ENCODE results near the gene COMMD2.
A peak's percentile ranks its signal among the peaks of the same experiment; 100 is the strongest.

The COMMD2 gene

DNA sequence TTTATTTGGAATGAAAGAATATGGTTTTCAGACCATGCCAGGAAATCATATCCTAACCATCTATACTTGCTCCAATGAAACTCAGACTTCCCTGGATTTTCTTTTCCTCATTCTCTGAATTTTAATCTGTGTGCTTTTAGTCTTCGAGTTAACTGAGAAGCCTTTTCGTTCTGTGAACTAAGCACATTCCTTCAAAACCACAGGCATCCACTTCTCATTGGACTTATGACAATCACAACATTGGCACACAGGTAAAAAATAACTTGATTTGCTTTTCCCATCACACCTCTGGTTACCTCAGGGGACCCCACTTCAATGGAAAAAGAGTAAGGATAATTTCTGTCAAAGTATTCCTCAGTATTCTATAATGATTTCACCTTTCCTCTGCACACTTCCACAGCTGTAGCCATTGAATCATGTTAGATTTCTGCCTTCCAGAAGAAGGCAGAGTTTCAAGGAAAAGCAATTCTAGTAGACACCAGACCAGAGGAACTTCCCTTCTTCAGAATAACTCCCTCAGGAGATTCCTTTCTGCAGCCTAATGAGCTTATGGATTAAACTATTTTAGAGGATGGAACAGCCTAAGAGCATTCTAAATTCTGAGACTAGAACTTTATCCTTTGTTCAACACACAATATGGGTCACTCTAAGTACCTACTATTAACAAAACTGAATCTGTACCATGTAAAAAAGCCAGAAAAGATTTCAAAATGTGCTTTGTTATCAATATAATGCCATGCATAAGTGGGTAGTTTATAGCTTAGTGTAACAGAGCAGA is 15.9 kb downstream of the COMMD2 start:
- TF ChIP-seq, protein P1, sequence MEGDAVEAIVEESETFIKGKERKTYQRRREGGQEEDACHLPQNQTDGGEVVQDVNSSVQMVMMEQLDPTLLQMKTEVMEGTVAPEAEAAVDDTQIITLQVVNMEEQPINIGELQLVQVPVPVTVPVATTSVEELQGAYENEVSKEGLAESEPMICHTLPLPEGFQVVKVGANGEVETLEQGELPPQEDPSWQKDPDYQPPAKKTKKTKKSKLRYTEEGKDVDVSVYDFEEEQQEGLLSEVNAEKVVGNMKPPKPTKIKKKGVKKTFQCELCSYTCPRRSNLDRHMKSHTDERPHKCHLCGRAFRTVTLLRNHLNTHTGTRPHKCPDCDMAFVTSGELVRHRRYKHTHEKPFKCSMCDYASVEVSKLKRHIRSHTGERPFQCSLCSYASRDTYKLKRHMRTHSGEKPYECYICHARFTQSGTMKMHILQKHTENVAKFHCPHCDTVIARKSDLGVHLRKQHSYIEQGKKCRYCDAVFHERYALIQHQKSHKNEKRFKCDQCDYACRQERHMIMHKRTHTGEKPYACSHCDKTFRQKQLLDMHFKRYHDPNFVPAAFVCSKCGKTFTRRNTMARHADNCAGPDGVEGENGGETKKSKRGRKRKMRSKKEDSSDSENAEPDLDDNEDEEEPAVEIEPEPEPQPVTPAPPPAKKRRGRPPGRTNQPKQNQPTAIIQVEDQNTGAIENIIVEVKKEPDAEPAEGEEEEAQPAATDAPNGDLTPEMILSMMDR (IDR thresholded peaks at IDR 0.05; ENCODE audit: control extremely low read depth, extremely low read depth, low read depth, missing control alignments), result no peak
- ChIA-PET POLR2A (interaction anchor here (0.6 kb wide), 1 partner anchor 187 kb away, joined by 3 read pairs; no protein-coding TSS in a partner anchor), CTCF (interaction anchor here (1.2 kb wide), 2 partner anchors 10 to 35 kb away, joined by 3 read pairs; no protein-coding TSS in a partner anchor)
- DNase-seq (ENCODE audit: extremely low spot score), result no peak

DNA sequence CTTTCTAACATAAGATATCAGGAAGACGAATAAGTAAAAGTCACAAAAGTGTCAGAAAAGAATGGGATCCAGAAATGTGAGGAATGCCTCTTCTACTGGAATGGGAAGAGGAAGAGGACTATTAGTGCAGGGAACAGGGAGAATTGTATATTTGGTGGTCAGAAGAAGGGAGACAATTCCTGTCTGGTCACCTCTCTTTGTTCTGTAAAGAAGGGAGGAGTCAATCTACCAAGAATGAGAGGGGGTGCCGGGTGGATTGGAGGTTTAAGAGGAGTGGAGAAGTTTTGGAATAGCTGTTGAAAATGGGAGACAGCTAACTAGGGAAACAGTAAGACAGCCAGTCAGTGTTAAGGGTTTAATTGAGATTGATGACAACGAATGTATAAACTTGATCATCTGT is 20.1 kb downstream of the COMMD2 start:
- POLR2A ChIA-PET, result no interaction called here
- DNase-seq (ENCODE audit: extremely low spot score), result no peak
- TF ChIP-seq, protein P1 (IDR thresholded peaks at IDR 0.05; ENCODE audit: control extremely low read depth, extremely low read depth, low read depth, missing control alignments), result no peak
- CTCF ChIA-PET, result interaction anchor here (1.4 kb wide), 1 partner anchor 15 kb away, joined by 4 read pairs; no protein-coding TSS in a partner anchor

DNA sequence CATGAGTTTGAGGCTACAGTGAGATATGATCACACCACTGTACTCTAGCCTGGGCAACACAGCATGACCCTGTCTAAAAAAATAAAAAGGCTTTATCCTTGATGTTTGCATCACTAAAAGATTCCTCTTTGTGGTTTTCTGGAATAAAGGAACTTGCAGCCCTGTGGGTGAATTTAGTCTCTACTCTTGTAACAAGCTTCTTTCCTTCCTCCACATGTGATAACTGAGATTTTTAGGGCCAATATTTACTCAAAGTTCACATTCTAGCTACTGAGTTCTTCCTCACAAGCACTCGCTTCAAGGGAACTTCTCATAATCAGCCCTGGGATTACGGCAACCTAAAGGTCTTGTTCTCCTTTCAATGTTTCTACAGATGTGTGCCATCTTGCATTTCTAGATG is 24.6 kb downstream of the COMMD2 start:
- ChIA-PET CTCF (interaction anchor here (1.4 to 2.9 kb wide), 3 partner anchors 10 to 81 kb away, joined by 4 to 13 read pairs (median 6); no protein-coding TSS in a partner anchor), POLR2A (no interaction called here)
- DNase-seq (ENCODE audit: extremely low spot score), result no peak
- TF ChIP-seq, protein P1 (IDR thresholded peaks at IDR 0.05; ENCODE audit: control extremely low read depth, extremely low read depth, low read depth, missing control alignments), result no peak

GRCh38 chr3:149726716-149727407 is 25.4 kb downstream of the COMMD2 start:
- TF ChIP-seq, protein P1 (IDR thresholded peaks at IDR 0.05; ENCODE audit: control extremely low read depth, extremely low read depth, low read depth, missing control alignments), result no peak
- CTCF ChIA-PET, result interaction anchor here (1.4 to 2.9 kb wide), 3 partner anchors 10 to 81 kb away, joined by 4 to 13 read pairs (median 6); no protein-coding TSS in a partner anchor

GRCh38 chr3:149723781-149724180 is 28.5 kb downstream of the COMMD2 start:
- DNase-seq (ENCODE audit: extremely low spot score), result no peak
- TF ChIP-seq, protein P1 (IDR thresholded peaks at IDR 0.05; ENCODE audit: control extremely low read depth, extremely low read depth, low read depth, missing control alignments), result no peak
- ChIA-PET POLR2A (no interaction called here), CTCF (no interaction called here)

More at GRCh38 chr3:149726716-149727407, 25.4 kb downstream of the COMMD2 start:
- peak; percentile 20 for DNase-seq (ENCODE audit: extremely low spot score)
- POLR2A ChIA-PET, result no interaction called here

DNA sequence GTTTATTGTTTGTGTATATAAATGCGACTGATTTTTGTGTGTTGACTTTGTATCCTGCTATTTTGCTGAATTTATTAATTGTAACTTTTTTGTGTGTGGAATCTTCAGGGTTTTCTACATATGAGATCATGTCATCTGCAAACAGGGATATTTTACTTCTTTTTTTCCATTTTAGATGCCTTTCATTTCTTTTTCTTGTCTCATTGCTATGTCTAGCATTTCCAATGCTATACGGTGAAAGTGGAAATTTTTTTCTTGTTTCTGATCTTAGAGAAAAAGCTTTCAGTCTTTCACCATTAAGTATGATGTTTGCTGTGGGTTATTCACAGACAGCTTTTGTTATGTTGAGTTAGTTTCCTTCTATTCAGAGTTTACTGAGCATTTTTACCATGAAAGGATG is 31.4 kb downstream of the COMMD2 start:
- DNase-seq (ENCODE audit: extremely low spot score), result no peak
- TF ChIP-seq, protein P1 (IDR thresholded peaks at IDR 0.05; ENCODE audit: control extremely low read depth, extremely low read depth, low read depth, missing control alignments), result no peak
- CTCF ChIA-PET, result interaction anchor here (1.1 to 6.2 kb wide), 4 partner anchors 9 to 209 kb away, joined by 3 to 91 read pairs (median 4); no protein-coding TSS in a partner anchor
- POLR2A ChIA-PET, result no interaction called here

All from GM10248 (cell line).